Measurements from ENCODE around the gene KIAA0408. TPM values are rescaled to one million over a fixed set of nuclear protein-coding genes. Genes with fewer than 3 reads are reported as not detected.

The KIAA0408 gene
- total and polyA plus RNA-seq, 2 of the 8 experiments (the other 6 are each of a cell fraction or from before 2014, with no cell fraction given) = 3.3 to 10.8 TPM

DNA sequence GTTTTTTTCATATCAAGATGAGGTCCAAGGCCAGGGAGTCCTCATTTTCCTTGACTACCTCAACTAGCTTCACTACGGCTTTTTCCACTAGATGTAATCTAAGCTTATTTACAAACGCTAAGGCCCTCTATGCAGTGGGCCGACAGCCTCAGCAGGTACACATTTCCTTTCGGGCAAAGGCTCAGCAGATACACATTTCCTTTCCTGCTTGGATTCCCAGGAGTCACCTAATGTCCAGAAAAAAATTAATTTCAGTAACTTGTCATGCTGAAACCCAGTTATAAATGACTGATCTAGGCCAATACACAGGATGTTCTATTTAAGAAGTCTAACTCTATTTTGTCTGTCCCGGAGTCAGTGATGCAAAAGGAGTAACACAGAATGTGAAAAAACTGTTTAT lies 7.2 kb upstream of the KIAA0408 start:
- Histone ChIP-seq H3K9ac (replicated peaks in 1 of 4; ENCODE audit: extremely low read depth in 1 of 4, low read depth in 3 of 4, low read length in 3 of 4) (no peak overlapping the region), H3K23ac (ENCODE audit: insufficient read length) (no peak overlapping the region), H3K27ac (ENCODE audit: low read depth, low read length) (no peak overlapping the region), H2BK20ac (ENCODE audit: low read length) (no peak overlapping the region), H2AFZ (ENCODE audit: low read length) (no peak overlapping the region), H3K36me3 (ENCODE audit: control insufficient read depth in 2 of 4, insufficient read depth in 4 of 4, low read length in 3 of 4) (peaks cover 0 to 5% (median 0%) of the 10 kb centered on the region in 4 experiments; a peak in 1 of 8 replicates), H2BK5ac (ENCODE audit: low read depth, low read length) (no peak overlapping the region), H3K14ac (ENCODE audit: insufficient read length) (no peak overlapping the region), H4K8ac (ENCODE audit: extremely low read depth, insufficient read depth, low read length) (no peak overlapping the region), H4K91ac (replicated peaks; ENCODE audit: insufficient read length, low read length) (no peak overlapping the region), H2BK120ac (replicated peaks; ENCODE audit: low read depth, low read length) (no peak overlapping the region), H3K4me3 (ENCODE audit: extremely low read depth in 1 of 4, insufficient read depth in 2 of 4, low read depth in 3 of 4, low read length in 4 of 4) (no peak overlapping the region), H3K79me1 (ENCODE audit: low read depth, low read length) (no peaks in the 10 kb centered on the region), H3K4me1 (replicated peaks in 1 of 4; ENCODE audit: control insufficient read depth in 3 of 4, insufficient read depth in 4 of 4, low read length in 3 of 4) (no peaks in the 10 kb centered on the region), H3K56ac (replicated peaks; ENCODE audit: insufficient read length, low read depth, low read length) (no peak overlapping the region), H4K5ac (ENCODE audit: insufficient read length, low read depth, low read length) (no peak overlapping the region), H2AK5ac (ENCODE audit: low read depth, low read length) (no peak overlapping the region), H2BK12ac (ENCODE audit: low read depth, low read length) (no peak overlapping the region), H3K27me3 (replicated peaks in 1 of 4; ENCODE audit: control insufficient read depth in 3 of 4, extremely low read depth in 1 of 4, insufficient read depth in 3 of 4, low read length in 3 of 4) (no peaks in the 10 kb centered on the region), H3K18ac (ENCODE audit: extremely low read depth, low read length) (no peak overlapping the region), H3K23me2 (ENCODE audit: low read depth, low read length) (no peaks in the 10 kb centered on the region), H2BK15ac (ENCODE audit: low read length) (no peak overlapping the region), H3K4ac (replicated peaks; ENCODE audit: insufficient read length, low read depth, low read length) (no peak overlapping the region), H3K79me2 (ENCODE audit: control insufficient read depth in 1 of 2, insufficient read depth in 2 of 2, low read length in 2 of 2) (no peaks in the 10 kb centered on the region), H3K9me3 (ENCODE audit: insufficient read depth in 2 of 2, low read depth in 1 of 2, low read length in 1 of 2) (no peaks in the 10 kb centered on the region), H3K4me2 (ENCODE audit: insufficient read depth in 1 of 2, low read depth in 2 of 2, low read length in 2 of 2) (no peak overlapping the region), H4K20me1 (replicated peaks in 1 of 2; ENCODE audit: control insufficient read depth in 1 of 2, insufficient read depth in 2 of 2, low read length in 2 of 2) (no peaks in the 10 kb centered on the region)
- 84% methylated on average over 5 of the region's 5 CpGs; no CpG with 5 or more reads in 1 of the 2 experiments for WGBS, 2 experiments (ENCODE audit: extremely low coverage in 1 of 2, insufficient coverage in 1 of 2, insufficient read length in 1 of 2, insufficient replicate concordance in 2 of 2, low coverage in 1 of 2, low lambda C conversion rate in 2 of 2, missing lambda C conversion rate in 1 of 2)
- TF ChIP-seq, protein P1, sequence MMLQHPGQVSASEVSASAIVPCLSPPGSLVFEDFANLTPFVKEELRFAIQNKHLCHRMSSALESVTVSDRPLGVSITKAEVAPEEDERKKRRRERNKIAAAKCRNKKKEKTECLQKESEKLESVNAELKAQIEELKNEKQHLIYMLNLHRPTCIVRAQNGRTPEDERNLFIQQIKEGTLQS (IDR thresholded peaks at IDR 0.05; ENCODE audit: insufficient read depth, low read depth, low read length) = no peak
- TF ChIP-seq SAP30 (IDR thresholded peaks at IDR 0.05; ENCODE audit: insufficient read depth, insufficient replicate concordance, low read length) = no peak
- no peak for TF ChIP-seq NRF1 (IDR thresholded peaks at IDR 0.05; ENCODE audit: low read depth, low read length)
- ChIA-PET POLR2A (ENCODE audit: partially characterized antibody) (interaction anchor here (0.9 to 2.4 kb wide), 4 partner anchors 10 to 200 kb away, joined by 3 to 12 read pairs (median 6); partner anchors contain the start of gene RNF146), CTCF (ENCODE audit: partially characterized antibody) (interaction anchor here (0.7 to 14.6 kb wide), 23 partner anchors 14 to 275 kb away, joined by 3 to 221 read pairs (median 4); partner anchors contain the start of gene MTCL3)
- DNase-seq (ENCODE audit: low read depth in 1 of 2, low spot score in 2 of 2) (no peak), FAIRE-seq (no peak)

All from H1 (cell line).